Adrenal gland (tissue), 12 donors: ENCODE data around the gene BUD13. TPM values are rescaled to one million over a fixed set of nuclear protein-coding genes. Genes with fewer than 3 reads are reported as not detected.

Source experiments
- DNase-seq, 7 donors: peaks; one replicate each; pipeline ENCODE4 v3.0.0-alpha.2; 2019 to 2020
- H3K27ac ChIP-seq, 5 donors: fragments of 200-600 bp; sonication (generic) in 4 of 5; 1 replicate in 3 of 5; 2 replicates in 2 of 5; pipeline versions ENCODE4 v1.5.1 to v1.8.0; 2016 to 2020; ENCODE audit warnings: mild to moderate bottlenecking in 1 of 5
- H3K27me3 ChIP-seq: fragments of 200-600 bp; 2 replicates; pipeline ENCODE4 v1.8.0; 2021
- H3K36me3 ChIP-seq, 2 donors: fragments of 200-600 bp; replicated peaks in 1 of 2; 1 replicate in 1 of 2; 2 replicates in 1 of 2; pipeline versions ENCODE4 v1.5.1 to v1.8.0; 2018 to 2022
- H3K4me1 ChIP-seq, 2 donors: fragments of 200-600 bp; replicated peaks in 1 of 2; 1 replicate in 1 of 2; 2 replicates in 1 of 2; pipeline versions ENCODE4 v1.5.1 to v1.8.0; 2018 to 2021
- H3K4me3 ChIP-seq, 4 donors: fragments of 200-600 bp; sonication (generic) in 3 of 4; one replicate each; pipeline ENCODE4 v1.5.1; 2016 to 2018
- H3K9me3 ChIP-seq, 3 donors: fragments of 200-600 bp; sonication (generic) in 1 of 3; replicated peaks in 1 of 3; 1 replicate in 2 of 3; 2 replicates in 1 of 3; pipeline versions ENCODE4 v1.5.1 to v1.8.0; 2016 to 2021
- CTCF ChIP-seq, 6 experiments: fragments of 450-650 bp in 4 of 6; fragments of 200-600 bp in 2 of 6; sonication (generic) in 1 of 6; IDR thresholded peaks; 1 replicate in 5 of 6; 2 replicates in 1 of 6; pipeline versions ENCODE4 v1.5.1 to v1.8.0; 2016 to 2021; ENCODE audit warnings: antibody characterized with exemption in 6 of 6, mild to moderate bottlenecking in 2 of 6, moderate library complexity in 1 of 6
- POLR2A ChIP-seq, 2 donors: fragments of 450-650 bp; IDR thresholded peaks; one replicate each; pipeline ENCODE4 v1.6.1; 2017; ENCODE audit warnings: antibody characterized with exemption in 2 of 2, mild to moderate bottlenecking in 2 of 2, moderate library complexity in 1 of 2
- WGBS, 4 donors: extraction: QIAGEN DNeasy Blood & Tissue Kit in 2 of 4; methylation state at CpG; one replicate each; pipeline versions ENCODE4 v1.1.5 to v1.1.7; 2013 to 2017; 5-methylcytosine and 5-hydroxymethylcytosine counted together
- intact Hi-C, 2 donors: fragments of 100-400 bp; cut with DNase I; formaldehyde crosslinking; loops; one replicate each; pipeline versions ENCODE4 v1.14.1 to v1.15.0; 2022 to 2023
- polyA plus RNA-seq, 3 donors: library from polyadenylated mRNA; stranded (reverse); fragments of 200-250 nt in 2 of 3; fragments of 350-450 nt in 1 of 3; fragmentation: Illumina TruSeq in 1 of 3; extraction: RNeasy Lipid Tissue Mini Kit (QIAGEN cat#74804) in 1 of 3; gene quantifications; one replicate each; pipeline ENCODE4 v1.2.3, GENCODE V29; 2013 to 2014
- total RNA-seq, 9 donors: library from RNA; depleted of rRNA in 4 of 9; stranded (reverse); fragments of >200 nt in 4 of 9; fragments of 120-200 nt in 1 of 9; fragmentation: NEBNext Ultra II Directional in 1 of 9; extraction: Animal tissue kit (Norgen Biotek cat#: 25700) in 1 of 9; gene quantifications; one replicate each; pipeline versions ENCODE4 v1.1.0 to v1.2.4, GENCODE V29; 2013 to 2023
- donor health status: healthy with polysubstance abuse.
- donor health status: Bipolar disorder and iron deficiency.
- donor health status: DM: yes; HTN: yes; CAD: no.
- donor health status: DM: no; HTN: no; CAD: no.
- donor health status: DM: no; HTN: no; CAD: no.
- donor health status: DM: yes; HTN: yes; CAD: no.

The BUD13 gene
- total and polyA plus RNA-seq, 12 donors: 7.5 to 20.4 (median 11.4) TPM

GRCh38 chr11:116703421-116703820 lies 69.4 kb downstream of the BUD13 start:
- peak in 1 of 7 donors; percentile 85 for DNase-seq
- no peaks in the 10 kb centered on the region for H3K9me3 ChIP-seq
- intact Hi-C loops: no loop called here
- no peaks in the 10 kb centered on the region for H3K4me1 ChIP-seq
- H3K36me3 ChIP-seq: no peaks in the 10 kb centered on the region
- 45 to 53% (median 47%) methylated on average over 7 to 11 of the region's 11 CpGs for WGBS, 4 donors
- peak overlapping the region in 1 of 5 donors; percentile 26 for H3K27ac ChIP-seq
- TF ChIP-seq POLR2A (IDR thresholded peaks at IDR 0.05) (no peak), CTCF (IDR thresholded peaks at IDR 0.05) (peak in 1 of 6 experiments; percentile 10)
- H3K4me3 ChIP-seq: no peak overlapping the region
- H3K27me3 ChIP-seq: no peaks in the 10 kb centered on the region

- H3K27me3 ChIP-seq: no peaks in the 10 kb centered on the region
- TF ChIP-seq POLR2A (IDR thresholded peaks at IDR 0.05) (no peak), CTCF (IDR thresholded peaks at IDR 0.05) (no peak)
- intact Hi-C loops: no loop called here
- DNase-seq: no peak
- WGBS, 4 donors: 81 to 86% (median 83%) methylated on average over 8 of the region's 8 CpGs
- no peaks in the 10 kb centered on the region for H3K4me1 ChIP-seq
- H3K4me3 ChIP-seq: no peak overlapping the region
- H3K27ac ChIP-seq: peak overlapping the region in 1 of 5 donors; percentile 26
- no peaks in the 10 kb centered on the region for H3K9me3 ChIP-seq
- H3K36me3 ChIP-seq: no peaks in the 10 kb centered on the region
Observed at GRCh38 chr11:116702772-116703385, 69.9 kb downstream of the BUD13 start.

GRCh38 chr11:116701876-116702275 lies 70.9 kb downstream of the BUD13 start:
- DNase-seq: no peak
- Histone ChIP-seq H3K27ac (no peak overlapping the region), H3K36me3 (no peaks in the 10 kb centered on the region), H3K4me1 (no peaks in the 10 kb centered on the region), H3K4me3 (no peak overlapping the region), H3K27me3 (no peaks in the 10 kb centered on the region), H3K9me3 (no peaks in the 10 kb centered on the region)
- intact Hi-C loops: no loop called here
- WGBS, 4 donors: 72 to 82% (median 79%) methylated on average over 2 of the region's 2 CpGs
- TF ChIP-seq CTCF (IDR thresholded peaks at IDR 0.05) (no peak), POLR2A (IDR thresholded peaks at IDR 0.05) (no peak)

- TF ChIP-seq CTCF (IDR thresholded peaks at IDR 0.05) (no peak), POLR2A (IDR thresholded peaks at IDR 0.05) (no peak)
- peak in 1 of 7 donors; percentile 47 for DNase-seq
- 91 to 100% (median 95%) methylated on average over 3 to 7 of the region's 7 CpGs for WGBS, 4 donors
- Histone ChIP-seq H3K27ac (no peak overlapping the region), H3K36me3 (no peaks in the 10 kb centered on the region), H3K9me3 (no peaks in the 10 kb centered on the region), H3K27me3 (no peaks in the 10 kb centered on the region), H3K4me3 (no peak overlapping the region), H3K4me1 (no peaks in the 10 kb centered on the region)
- intact Hi-C loops: no loop called here
Observed at GRCh38 chr11:116701297-116701801, 71.4 kb downstream of the BUD13 start.
